ENCODE measurements around the gene FAH.

Gene FAH

DNA sequence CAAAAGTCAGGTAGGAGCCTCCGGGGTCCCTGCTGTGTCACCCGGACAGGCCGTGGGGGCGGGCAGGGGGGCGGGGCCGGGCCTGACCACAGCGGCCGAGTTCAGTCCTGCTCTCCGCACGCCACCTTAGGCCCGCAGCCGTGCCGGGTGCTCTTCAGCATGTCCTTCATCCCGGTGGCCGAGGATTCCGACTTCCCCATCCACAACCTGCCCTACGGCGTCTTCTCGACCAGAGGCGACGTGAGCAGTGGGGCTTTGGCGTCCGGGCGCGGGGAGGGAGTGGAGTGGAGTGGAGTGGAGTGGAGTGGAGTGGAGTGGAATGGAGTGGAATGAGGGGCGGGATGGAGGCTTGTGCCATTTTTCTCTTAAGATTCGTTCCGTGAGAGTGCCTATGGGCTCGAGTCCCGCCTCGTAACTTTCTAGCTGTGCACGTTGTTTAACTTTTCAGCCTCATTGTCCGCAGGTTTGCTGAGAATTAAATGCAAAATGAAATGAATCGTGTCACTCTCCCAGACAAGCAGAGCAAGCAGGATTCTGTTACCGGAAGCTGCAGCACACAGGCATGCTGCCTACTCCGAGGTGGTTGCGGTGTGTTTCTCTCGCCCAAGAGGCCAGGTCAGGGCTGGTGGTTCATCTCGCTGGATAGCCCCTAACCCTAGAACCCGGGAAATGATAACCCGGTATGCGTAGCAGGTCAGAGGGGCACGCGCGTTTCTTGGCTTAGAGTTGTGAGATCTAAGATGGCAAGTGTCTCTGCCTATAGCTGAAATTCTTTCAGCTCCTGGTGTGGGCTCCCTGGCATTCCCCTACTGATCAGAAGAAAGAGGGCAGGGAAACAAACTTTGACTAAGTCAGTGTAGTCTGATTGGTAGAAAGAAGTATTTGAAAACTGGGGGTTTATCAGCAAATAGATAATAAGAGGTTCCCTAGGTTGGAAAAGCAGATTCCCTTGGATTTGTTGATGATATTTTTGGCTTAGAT, at the start of gene FAH:
Gene FAH (plus strand): TSS at position 104 of the 981 bp plus-strand sequence. CDS start 56 bp downstream, at position 160.
- H3K9ac ChIP-seq (ENCODE audit: low read length) = peak within 1 kb of the TSS; percentile 78
- H3K4me1 ChIP-seq (ENCODE audit: control insufficient read depth, insufficient read depth, low read length) = peaks cover 30% of the 10 kb centered on the region; the same call in 1 of the 2 replicates
- H3K27ac ChIP-seq (ENCODE audit: low read depth, low read length) = no peak within 1 kb of the TSS
- H3K4me3 ChIP-seq (ENCODE audit: low read depth, low read length) = peak within 1 kb of the TSS; percentile 85
- H3K9me3 ChIP-seq (ENCODE audit: control insufficient read depth, insufficient read depth, low read depth, low read length) = no peaks in the 10 kb centered on the region
- H3K36me3 ChIP-seq (ENCODE audit: control insufficient read depth, insufficient read depth, low read length) = peaks cover 3% of the 10 kb centered on the region; the same call in 1 of the 2 replicates
- peaks cover 10% of the 10 kb centered on the region for H3K27me3 ChIP-seq (ENCODE audit: control insufficient read depth, insufficient read depth, low read length)

DNA sequence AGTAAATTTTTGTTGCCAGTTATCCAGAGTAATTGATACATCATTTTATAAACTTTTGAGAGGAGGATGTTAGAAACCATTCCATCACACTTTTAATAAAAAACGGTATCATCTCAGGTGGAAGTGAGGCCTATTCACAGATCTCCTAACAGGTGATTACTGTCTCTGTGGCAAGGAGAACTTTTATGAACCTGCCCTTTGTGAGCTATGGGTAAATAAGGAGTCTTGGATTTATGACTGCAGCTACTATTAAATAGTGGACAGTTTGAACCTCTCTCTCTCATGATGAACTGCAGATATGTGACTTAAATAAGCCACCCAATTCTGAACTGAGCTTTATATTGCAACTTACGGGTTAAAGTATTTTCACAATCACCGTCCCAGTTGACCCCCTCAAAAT, 47.6 kb upstream of the FAH start:
- no peak overlapping the region for H3K4me3 ChIP-seq (ENCODE audit: low read depth, low read length)
- H3K4me1 ChIP-seq (ENCODE audit: control insufficient read depth, insufficient read depth, low read length) = no peaks in the 10 kb centered on the region
- H3K9ac ChIP-seq (ENCODE audit: low read length) = no peak overlapping the region
- no peaks in the 10 kb centered on the region for H3K27me3 ChIP-seq (ENCODE audit: control insufficient read depth, insufficient read depth, low read length)
- no peak overlapping the region for H3K27ac ChIP-seq (ENCODE audit: low read depth, low read length)
- H3K36me3 ChIP-seq (ENCODE audit: control insufficient read depth, insufficient read depth, low read length) = peaks cover 3% of the 10 kb centered on the region; the same call in 1 of the 2 replicates
- no peaks in the 10 kb centered on the region for H3K9me3 ChIP-seq (ENCODE audit: control insufficient read depth, insufficient read depth, low read depth, low read length)

DNA sequence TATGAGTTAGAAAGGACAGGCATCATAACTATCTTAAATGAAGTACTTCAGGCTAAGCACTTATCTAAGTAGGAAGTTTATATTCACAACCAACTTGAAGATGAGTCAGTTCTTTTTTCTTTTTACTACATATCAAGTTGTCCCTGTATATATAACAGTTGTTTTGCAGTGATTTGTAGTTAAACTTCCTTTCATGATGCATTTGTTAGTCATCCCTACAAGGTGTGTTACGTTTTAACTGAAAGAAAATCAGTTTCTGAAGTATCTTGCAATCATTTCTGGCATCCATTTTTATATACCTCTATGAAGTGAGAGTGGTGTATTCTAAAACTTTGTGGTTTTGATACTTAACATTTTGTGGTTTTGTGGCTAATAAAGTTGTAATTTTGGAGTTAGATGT, 47.2 kb upstream of the FAH start:
- no peaks in the 10 kb centered on the region for H3K9me3 ChIP-seq (ENCODE audit: control insufficient read depth, insufficient read depth, low read depth, low read length)
- no peak overlapping the region for H3K9ac ChIP-seq (ENCODE audit: low read length)
- H3K4me1 ChIP-seq (ENCODE audit: control insufficient read depth, insufficient read depth, low read length) = no peaks in the 10 kb centered on the region; the same call in 1 of the 2 replicates
- peaks cover 3% of the 10 kb centered on the region; the same call in 1 of the 2 replicates for H3K36me3 ChIP-seq (ENCODE audit: control insufficient read depth, insufficient read depth, low read length)
- H3K27me3 ChIP-seq (ENCODE audit: control insufficient read depth, insufficient read depth, low read length) = no peaks in the 10 kb centered on the region
- no peak overlapping the region for H3K4me3 ChIP-seq (ENCODE audit: low read depth, low read length)
- H3K27ac ChIP-seq (ENCODE audit: low read depth, low read length) = no peak overlapping the region

DNA sequence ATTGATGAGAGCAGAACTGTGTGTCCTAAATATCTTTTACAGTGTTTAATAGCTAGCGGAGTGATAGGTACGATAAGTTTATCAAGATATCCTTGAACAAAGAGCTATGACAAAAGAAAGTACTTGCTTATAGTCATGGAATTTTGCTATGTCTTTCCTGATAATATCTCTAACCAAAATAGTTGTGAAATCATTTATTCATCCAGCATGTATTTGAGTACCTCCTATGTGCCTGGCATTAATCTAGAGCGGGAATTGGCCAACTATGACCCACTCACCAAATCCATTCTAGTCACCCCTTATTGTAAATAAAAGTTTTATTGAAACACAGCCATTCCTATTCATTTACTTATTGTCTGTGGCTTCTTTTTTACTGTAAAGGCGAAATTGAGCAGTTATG, 46.7 kb upstream of the FAH start:
- no peak overlapping the region for H3K27ac ChIP-seq (ENCODE audit: low read depth, low read length)
- H3K36me3 ChIP-seq (ENCODE audit: control insufficient read depth, insufficient read depth, low read length) = peaks cover 3% of the 10 kb centered on the region; the same call in 1 of the 2 replicates
- H3K4me1 ChIP-seq (ENCODE audit: control insufficient read depth, insufficient read depth, low read length) = no peaks in the 10 kb centered on the region; the same call in 1 of the 2 replicates
- no peaks in the 10 kb centered on the region for H3K27me3 ChIP-seq (ENCODE audit: control insufficient read depth, insufficient read depth, low read length)
- H3K9ac ChIP-seq (ENCODE audit: low read length) = no peak overlapping the region
- no peak overlapping the region for H3K4me3 ChIP-seq (ENCODE audit: low read depth, low read length)
- no peaks in the 10 kb centered on the region for H3K9me3 ChIP-seq (ENCODE audit: control insufficient read depth, insufficient read depth, low read depth, low read length)

DNA sequence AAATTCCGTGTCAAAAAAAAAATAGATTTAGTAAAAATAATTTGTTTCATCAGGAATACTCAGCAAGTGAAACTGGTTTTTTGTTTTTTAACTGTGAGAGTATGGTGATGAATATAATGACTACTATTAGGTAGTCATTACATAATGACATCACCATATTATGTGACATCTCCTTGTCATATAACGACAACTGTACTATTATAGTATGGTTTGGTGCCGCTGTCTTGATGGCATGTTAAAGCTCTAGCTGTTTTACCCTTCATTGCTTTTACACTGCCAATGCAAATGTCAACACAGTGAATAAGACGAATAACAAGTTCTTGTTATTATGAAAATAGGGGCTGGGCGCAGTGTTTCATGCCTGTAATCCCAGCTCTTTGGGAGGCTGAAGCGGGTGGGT, 45.6 kb upstream of the FAH start:
- Histone ChIP-seq H3K9me3 (ENCODE audit: control insufficient read depth, insufficient read depth, low read depth, low read length) (no peaks in the 10 kb centered on the region), H3K36me3 (ENCODE audit: control insufficient read depth, insufficient read depth, low read length) (no peaks in the 10 kb centered on the region; the same call in 1 of the 2 replicates), H3K4me3 (ENCODE audit: low read depth, low read length) (no peak overlapping the region), H3K9ac (ENCODE audit: low read length) (no peak overlapping the region), H3K27me3 (ENCODE audit: control insufficient read depth, insufficient read depth, low read length) (no peaks in the 10 kb centered on the region), H3K27ac (ENCODE audit: low read depth, low read length) (no peak overlapping the region), H3K4me1 (ENCODE audit: control insufficient read depth, insufficient read depth, low read length) (no peaks in the 10 kb centered on the region; the same call in 1 of the 2 replicates)

DNA sequence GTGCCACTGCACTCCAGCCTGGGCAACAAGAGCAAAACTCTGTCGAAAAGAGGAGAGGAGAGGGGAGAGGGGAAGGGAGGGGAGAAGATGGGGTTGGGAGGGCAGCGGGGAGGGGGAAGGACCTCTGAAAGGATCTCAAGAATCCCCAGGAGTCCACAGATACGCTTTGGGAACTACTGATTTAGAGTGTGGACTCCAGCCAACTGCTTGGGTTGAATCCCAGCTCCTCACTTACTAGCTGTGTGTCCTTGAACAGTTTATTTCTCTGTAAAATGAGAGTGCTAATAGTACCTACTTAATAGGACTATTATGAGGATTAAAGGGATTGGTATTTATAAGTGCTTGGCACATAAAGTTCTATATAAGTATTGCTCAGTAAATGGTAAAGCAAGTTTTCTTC, 45.0 kb upstream of the FAH start:
- Histone ChIP-seq H3K4me1 (ENCODE audit: control insufficient read depth, insufficient read depth, low read length) (no peaks in the 10 kb centered on the region; the same call in 1 of the 2 replicates), H3K36me3 (ENCODE audit: control insufficient read depth, insufficient read depth, low read length) (no peaks in the 10 kb centered on the region; the same call in 1 of the 2 replicates), H3K9ac (ENCODE audit: low read length) (no peak overlapping the region), H3K27me3 (ENCODE audit: control insufficient read depth, insufficient read depth, low read length) (no peaks in the 10 kb centered on the region), H3K9me3 (ENCODE audit: control insufficient read depth, insufficient read depth, low read depth, low read length) (no peaks in the 10 kb centered on the region), H3K27ac (ENCODE audit: low read depth, low read length) (no peak overlapping the region), H3K4me3 (ENCODE audit: low read depth, low read length) (no peak overlapping the region)

DNA sequence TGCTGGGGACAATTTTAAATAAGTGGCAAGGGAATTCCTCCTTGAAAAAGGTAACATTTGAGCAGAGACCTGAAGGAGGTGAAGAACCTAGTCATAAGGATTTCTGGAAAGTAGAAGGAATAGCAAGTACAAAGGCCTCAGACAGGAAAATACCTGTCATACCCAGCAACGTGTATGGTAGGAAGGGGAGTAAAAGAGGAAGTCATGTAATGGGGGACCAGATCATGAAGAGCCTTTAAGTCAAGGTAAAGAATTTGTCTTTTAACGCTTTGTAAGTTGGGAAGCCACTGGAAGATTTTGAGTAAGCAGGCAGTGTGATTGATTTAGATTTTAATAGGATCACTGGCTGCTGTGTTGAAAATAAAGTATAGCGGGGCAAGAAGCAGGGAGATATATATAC, 43.4 kb upstream of the FAH start:
- H3K9me3 ChIP-seq (ENCODE audit: control insufficient read depth, insufficient read depth, low read depth, low read length) = no peaks in the 10 kb centered on the region
- H3K27me3 ChIP-seq (ENCODE audit: control insufficient read depth, insufficient read depth, low read length) = no peaks in the 10 kb centered on the region
- H3K9ac ChIP-seq (ENCODE audit: low read length) = no peak overlapping the region
- H3K4me1 ChIP-seq (ENCODE audit: control insufficient read depth, insufficient read depth, low read length) = peaks cover 10% of the 10 kb centered on the region
- no peak overlapping the region for H3K4me3 ChIP-seq (ENCODE audit: low read depth, low read length)
- H3K27ac ChIP-seq (ENCODE audit: low read depth, low read length) = no peak overlapping the region
- H3K36me3 ChIP-seq (ENCODE audit: control insufficient read depth, insufficient read depth, low read length) = no peaks in the 10 kb centered on the region

DNA sequence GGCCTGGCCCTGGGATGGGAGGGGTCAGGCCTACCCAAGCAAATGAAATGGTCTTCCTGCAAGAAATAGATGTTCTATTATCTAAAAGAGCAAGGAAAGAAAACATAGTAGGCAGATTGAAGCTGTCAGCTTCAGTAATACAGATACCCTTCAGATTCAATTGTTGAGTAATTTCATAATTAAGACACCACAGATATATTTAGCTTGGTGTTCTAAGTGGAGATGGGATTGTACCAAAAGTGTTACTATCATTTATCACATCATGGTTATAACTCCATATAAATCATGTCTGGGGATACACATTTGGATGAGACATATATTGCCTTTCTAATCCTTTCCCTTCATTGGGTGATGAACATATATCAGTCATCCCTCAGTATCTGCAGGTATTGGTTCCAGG, 41.9 kb upstream of the FAH start:
- no peak overlapping the region for H3K4me3 ChIP-seq (ENCODE audit: low read depth, low read length)
- H3K4me1 ChIP-seq (ENCODE audit: control insufficient read depth, insufficient read depth, low read length) = peaks cover 11% of the 10 kb centered on the region
- no peaks in the 10 kb centered on the region for H3K9me3 ChIP-seq (ENCODE audit: control insufficient read depth, insufficient read depth, low read depth, low read length)
- H3K36me3 ChIP-seq (ENCODE audit: control insufficient read depth, insufficient read depth, low read length) = no peaks in the 10 kb centered on the region
- no peak overlapping the region for H3K27ac ChIP-seq (ENCODE audit: low read depth, low read length)
- H3K9ac ChIP-seq (ENCODE audit: low read length) = no peak overlapping the region
- H3K27me3 ChIP-seq (ENCODE audit: control insufficient read depth, insufficient read depth, low read length) = no peaks in the 10 kb centered on the region

DNA sequence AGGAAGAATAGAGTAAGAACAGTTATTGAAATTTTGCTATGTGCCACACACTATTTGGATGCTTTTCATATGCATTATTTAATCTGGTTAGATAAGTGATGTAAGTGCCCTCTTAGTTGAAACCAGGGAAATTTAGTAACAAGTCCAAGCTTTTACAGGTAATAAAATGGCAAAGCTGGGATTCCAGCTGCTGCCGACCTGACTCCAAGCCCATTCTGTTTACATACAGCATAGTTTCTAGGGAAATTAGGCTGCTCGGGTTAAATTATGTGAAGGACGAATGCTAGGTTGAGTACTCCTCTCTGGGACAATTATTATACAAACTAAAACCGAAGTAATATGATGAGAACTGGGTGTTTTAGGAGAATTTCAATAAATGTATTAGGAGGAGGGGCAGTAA, 38.7 kb upstream of the FAH start:
- no peak overlapping the region for H3K27ac ChIP-seq (ENCODE audit: low read depth, low read length)
- H3K36me3 ChIP-seq (ENCODE audit: control insufficient read depth, insufficient read depth, low read length) = no peaks in the 10 kb centered on the region
- H3K27me3 ChIP-seq (ENCODE audit: control insufficient read depth, insufficient read depth, low read length) = no peaks in the 10 kb centered on the region
- H3K9me3 ChIP-seq (ENCODE audit: control insufficient read depth, insufficient read depth, low read depth, low read length) = no peaks in the 10 kb centered on the region
- no peak overlapping the region for H3K4me3 ChIP-seq (ENCODE audit: low read depth, low read length)
- H3K4me1 ChIP-seq (ENCODE audit: control insufficient read depth, insufficient read depth, low read length) = peaks cover 11% of the 10 kb centered on the region
- H3K9ac ChIP-seq (ENCODE audit: low read length) = no peak overlapping the region

DNA sequence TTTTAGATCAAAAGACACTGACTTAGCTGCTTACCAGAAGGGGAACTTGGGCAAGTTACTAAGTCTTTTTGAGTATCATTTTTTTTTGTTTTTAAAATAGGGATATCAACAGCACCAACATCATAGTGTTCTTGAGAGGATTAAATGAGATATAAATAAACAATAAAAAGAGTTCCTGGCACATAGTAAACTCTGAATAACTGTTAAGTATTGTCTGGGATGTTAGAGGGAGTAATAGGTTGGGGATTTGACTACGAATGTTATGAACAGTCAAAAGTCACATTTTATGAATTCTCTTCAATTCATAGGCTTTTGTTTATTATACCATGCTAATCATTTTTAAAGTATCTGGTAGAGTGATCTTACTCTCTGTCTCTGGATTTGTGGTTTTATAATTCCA, 37.8 kb upstream of the FAH start:
- no peak overlapping the region for H3K27ac ChIP-seq (ENCODE audit: low read depth, low read length)
- H3K36me3 ChIP-seq (ENCODE audit: control insufficient read depth, insufficient read depth, low read length) = 0 out of 2 replicates have a peak, but pooled peaks cover under 1% of the 10 kb centered on the region
- H3K4me3 ChIP-seq (ENCODE audit: low read depth, low read length) = no peak overlapping the region
- no peak overlapping the region for H3K9ac ChIP-seq (ENCODE audit: low read length)
- H3K4me1 ChIP-seq (ENCODE audit: control insufficient read depth, insufficient read depth, low read length) = peaks cover 11% of the 10 kb centered on the region
- H3K27me3 ChIP-seq (ENCODE audit: control insufficient read depth, insufficient read depth, low read length) = no peaks in the 10 kb centered on the region
- no peaks in the 10 kb centered on the region for H3K9me3 ChIP-seq (ENCODE audit: control insufficient read depth, insufficient read depth, low read depth, low read length)

DNA sequence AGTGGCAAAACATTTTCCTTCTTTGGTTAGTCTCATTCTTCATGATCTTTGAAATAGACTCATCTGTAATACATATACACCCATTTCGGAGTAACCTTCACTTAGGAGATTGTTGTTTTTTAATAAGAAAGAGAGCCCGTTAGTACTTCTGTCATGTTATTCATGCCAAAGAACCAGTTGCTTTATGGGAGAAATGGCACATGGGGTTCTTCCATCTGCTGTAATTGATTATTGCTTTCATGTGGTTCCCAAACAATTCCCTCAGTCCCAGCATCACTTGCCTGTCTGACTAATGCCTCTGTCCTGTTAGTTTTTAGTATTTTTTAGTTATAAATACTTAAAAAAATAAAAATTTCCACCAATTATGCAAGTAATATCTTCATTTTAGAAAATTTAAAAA, 33.8 kb upstream of the FAH start:
- Histone ChIP-seq H3K36me3 (ENCODE audit: control insufficient read depth, insufficient read depth, low read length) (peaks cover 24% of the 10 kb centered on the region), H3K9me3 (ENCODE audit: control insufficient read depth, insufficient read depth, low read depth, low read length) (no peaks in the 10 kb centered on the region), H3K27ac (ENCODE audit: low read depth, low read length) (no peak overlapping the region)

More for the DNA sequence above, 33.8 kb upstream of the FAH start:
- no peaks in the 10 kb centered on the region for H3K27me3 ChIP-seq (ENCODE audit: control insufficient read depth, insufficient read depth, low read length)
- H3K4me3 ChIP-seq (ENCODE audit: low read depth, low read length) = no peak overlapping the region
- H3K9ac ChIP-seq (ENCODE audit: low read length) = no peak overlapping the region
- peaks cover 5% of the 10 kb centered on the region for H3K4me1 ChIP-seq (ENCODE audit: control insufficient read depth, insufficient read depth, low read length)
